ENCODE results near the gene ESYT1.

ESYT1 gene

DNA sequence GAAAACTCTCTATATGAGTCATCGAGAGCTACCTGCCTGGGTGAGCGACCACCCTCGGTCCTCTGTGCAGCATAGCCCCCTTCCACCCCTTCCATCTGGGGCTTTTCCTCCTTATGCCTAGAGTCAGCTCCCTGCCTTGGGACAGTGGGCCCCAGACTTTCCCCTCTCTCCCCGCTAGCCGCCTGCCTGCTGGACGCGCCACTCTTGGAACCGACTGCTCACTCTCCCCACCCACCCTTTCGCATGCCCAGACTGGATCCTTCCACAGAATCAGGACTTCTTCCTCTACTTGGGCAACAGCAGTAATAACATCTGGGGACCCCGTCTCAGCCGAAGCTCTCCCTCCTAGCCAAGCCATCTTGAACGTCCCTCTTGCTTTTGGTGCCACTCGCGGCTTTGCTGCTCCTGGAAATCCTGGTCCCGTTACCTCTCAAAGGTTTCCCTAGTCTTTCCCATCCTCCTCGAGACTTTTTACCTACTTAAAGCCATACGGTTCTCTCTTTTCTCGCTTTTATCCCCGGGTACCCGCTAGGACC, 671 bp downstream of the ESYT1 start:
- no peak for DNase-seq (ENCODE audit: low read depth, low spot score)

DNA sequence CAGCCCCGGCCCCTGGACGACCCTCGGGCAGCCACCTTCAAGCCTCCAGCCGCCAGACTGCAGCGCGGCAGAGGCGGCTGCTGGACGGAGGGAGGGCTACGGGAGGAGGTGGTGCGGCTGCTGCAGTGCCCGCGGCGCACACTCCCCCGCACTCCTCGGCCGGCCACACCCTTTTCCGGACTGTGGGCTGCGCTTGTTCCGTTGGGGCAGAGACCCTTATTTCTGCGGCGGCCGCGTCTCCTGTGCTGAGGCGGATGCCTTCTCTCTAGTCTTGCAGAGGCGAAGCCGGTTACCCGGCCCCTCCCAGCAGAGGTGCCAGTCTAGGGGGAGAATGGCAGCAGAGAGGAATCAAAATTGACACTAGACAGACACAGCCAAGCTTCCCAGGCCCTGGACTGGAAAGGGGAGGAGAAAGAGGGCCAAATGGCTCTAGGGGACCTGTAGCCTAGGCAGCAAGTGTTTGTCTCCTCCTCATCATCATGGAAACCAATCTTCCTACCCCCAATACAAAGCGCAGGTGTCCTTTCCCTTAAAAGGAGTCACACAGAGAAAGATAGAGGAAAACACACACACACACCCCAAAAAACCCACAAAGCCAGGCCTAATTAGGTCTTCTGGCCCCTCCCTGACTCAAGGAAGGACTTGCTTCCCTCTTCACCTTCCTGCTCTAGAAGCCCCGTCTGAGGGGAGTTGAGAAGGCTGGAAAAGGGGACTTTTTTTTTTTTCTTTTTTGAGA, 1.3 kb downstream of the ESYT1 start:
- no peak for DNase-seq (ENCODE audit: low read depth, low spot score)

DNA sequence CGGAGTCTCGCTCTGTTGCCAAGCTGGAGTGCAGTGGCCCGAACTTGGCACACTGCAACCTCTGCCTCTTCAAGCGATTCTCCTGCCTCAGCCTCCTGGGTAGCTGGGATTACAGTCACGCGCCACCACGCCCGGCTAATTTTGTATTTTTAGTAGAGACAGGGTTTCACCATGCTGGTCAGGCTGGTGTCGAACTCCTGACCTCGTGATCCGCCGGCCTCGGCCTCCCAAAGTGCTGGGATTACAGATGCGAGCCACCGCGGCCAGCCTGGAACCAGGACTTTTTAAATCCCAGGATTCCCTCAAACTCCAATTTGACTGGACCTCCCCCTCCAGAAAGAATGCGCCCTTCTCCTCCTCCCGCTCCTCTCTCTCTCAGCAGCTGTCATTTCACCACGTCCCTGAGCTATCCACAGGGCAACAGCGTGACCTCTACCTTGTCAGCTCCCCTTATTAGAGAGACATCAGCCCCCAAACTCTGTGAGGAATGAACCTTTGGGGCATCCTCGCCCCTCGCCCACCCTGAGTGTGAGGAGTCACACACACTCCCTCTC, 2.0 kb downstream of the ESYT1 start:
- no peak for DNase-seq (ENCODE audit: low read depth, low spot score)

DNA sequence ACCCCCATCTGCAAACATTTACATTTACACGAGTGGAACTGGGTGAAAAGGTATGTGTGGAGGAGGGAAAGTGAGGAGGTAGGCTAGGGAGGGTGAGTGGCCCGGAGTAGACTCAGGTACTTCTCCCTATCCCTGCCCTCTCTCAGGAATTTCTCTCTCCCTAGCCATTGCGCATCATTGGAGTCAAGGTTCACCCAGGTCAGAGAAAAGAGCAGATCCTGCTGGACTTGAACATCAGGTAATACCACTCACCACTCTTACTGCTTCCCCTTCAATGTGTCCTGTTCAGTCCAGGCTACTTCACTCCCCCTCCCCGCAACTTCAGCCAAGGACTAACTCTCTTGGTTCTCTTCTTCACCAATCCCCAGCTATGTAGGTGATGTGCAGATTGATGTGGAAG, 2.8 kb downstream of the ESYT1 start:
- DNase-seq (ENCODE audit: low read depth, low spot score) = no peak

DNA sequence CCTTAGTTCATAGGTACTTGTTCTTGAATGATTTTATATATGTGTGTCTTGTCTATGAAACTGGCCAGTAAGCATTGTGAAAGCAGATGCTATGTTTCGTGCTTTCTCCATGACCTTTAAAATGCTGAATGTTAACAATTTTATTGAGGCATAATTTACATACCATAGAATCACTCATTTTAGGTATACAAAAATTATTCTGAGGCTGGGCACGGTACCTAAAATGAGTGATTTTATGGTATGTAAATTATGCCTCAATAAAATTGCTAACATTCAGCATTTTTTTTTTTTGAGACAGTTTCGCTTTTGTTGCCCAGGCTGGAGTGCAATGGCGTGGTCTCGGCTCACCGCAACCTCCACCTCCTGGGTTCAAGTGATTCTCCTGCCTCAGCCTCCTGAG, 6.8 kb downstream of the ESYT1 start:
- no peak for DNase-seq (ENCODE audit: low read depth, low spot score)

DNA sequence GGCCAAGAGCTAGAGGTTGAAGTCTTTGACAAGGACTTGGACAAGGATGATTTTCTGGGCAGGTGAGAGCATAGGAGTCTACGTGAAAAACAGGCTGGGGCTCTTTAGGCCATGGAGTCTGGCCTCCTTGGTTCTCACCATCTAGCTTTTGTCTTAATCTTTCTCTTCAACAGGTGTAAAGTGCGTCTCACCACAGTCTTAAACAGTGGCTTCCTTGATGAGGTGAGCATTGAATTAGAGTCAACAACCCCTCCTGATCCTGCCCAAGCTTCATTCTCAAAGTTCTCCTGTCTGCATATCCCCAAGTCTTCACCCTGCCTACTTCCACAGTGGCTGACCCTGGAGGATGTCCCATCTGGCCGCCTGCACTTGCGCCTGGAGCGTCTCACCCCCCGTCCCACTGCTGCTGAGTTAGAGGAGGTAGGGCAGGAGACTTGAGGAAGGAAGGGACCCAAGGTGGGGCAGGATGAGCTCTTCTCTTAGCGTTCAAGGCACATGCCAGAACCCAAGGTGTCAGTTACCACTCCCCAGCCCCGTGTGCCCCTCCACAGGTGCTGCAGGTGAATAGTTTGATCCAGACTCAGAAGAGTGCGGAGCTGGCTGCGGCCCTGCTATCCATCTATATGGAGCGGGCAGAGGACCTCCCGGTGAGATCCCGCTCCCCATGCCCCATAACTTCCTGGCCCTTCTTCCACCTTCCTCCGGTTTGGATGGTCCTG, 9.9 kb downstream of the ESYT1 start:
- DNase-seq (ENCODE audit: low read depth, low spot score) = no peak

DNA sequence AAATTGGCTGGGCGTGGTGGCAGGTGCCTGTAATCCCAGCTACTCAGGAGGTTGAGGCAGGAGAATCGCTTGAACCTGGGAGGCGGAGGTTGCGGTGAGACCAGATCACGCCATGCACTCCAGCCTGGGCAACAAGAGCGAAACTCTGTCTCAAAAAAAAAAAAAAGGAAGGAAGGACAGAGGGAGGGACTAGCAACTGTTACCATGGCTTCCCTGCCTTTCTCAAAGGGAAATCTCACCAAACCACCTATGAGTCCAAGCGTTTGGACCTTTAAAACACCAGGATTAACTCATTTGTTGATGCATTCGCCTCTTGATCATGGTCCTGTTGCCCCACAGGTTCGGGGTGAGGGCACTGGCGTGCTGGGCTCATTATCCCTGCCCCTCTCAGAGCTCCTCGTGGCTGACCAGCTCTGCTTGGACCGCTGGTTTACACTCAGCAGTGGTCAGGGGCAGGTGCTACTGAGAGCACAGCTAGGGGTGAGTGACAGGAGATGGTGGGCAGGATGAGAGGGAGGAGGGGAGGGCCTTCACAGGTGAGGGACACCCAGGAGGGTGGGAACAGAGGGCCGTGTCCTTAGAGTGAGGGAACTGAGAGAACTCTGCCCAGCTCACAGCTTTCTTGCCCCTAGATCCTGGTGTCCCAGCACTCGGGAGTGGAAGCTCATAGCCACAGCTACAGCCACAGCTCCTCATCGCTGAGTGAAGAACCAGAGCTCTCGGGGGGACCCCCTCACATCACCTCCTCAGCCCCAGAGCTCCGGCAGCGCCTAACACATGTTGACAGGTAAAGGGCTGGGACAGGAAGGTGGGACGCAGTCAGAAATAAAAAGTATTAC, 14.1 kb downstream of the ESYT1 start:
- DNase-seq (ENCODE audit: low read depth, low spot score) = no peak

DNA sequence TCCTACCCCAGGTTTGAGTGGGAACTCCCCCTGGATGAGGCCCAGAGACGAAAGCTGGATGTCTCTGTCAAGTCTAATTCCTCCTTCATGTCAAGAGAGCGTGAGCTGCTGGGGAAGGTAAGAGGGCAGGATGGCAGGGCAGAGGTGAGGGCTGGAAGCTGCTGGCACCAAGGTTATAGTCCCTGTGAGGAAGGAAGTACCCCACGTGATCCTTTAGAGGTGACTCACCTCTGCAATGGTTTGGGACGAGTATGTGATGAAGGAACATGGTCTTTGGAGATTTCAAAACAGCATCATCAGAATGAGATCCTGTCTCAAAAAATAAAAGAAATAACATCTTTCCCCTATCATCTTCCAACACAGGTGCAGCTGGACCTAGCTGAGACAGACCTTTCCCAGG, 15.2 kb downstream of the ESYT1 start:
- no peak for DNase-seq (ENCODE audit: low read depth, low spot score)

DNA sequence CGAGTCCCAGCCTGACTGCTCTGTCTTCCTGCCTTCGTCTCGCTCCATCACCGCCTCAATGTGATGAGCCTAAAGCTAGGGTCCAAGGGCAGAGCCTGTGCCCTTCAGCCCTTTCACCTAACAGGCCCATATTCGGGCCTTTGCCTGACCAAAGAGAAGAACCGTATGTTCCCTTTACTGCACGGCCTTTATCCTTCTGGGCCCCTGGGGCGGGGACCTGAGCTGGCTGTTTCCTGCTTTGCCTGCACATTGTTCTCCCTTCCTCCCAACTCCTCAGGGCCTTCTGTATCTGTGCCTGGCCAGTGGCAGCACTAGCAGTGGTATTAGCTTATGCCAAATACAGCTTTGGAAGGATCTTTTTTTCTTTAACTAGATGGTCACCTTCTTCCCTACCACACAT, 15.8 kb downstream of the ESYT1 start:
- no peak for DNase-seq (ENCODE audit: low read depth, low spot score)

DNA sequence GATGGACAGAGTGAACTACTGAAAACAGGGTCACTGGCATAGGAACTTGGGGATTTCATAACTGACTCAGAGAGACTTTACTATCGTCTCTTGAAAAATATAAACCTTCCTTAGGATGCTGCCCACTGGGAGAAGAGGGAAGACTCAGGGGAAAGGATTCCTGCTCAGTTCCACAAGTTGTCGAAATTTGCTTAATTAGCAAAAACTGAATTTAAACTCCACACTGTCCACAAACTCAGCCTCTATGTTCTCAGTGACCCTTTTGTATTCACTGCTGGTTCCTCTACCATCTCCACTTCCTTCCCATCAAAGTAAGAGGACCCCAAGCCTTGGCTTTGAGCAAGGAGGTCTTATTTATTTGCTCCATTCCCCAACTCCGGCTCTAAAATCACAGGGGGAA, 17.1 kb downstream of the ESYT1 start:
- no peak for DNase-seq (ENCODE audit: low read depth, low spot score)

DNA sequence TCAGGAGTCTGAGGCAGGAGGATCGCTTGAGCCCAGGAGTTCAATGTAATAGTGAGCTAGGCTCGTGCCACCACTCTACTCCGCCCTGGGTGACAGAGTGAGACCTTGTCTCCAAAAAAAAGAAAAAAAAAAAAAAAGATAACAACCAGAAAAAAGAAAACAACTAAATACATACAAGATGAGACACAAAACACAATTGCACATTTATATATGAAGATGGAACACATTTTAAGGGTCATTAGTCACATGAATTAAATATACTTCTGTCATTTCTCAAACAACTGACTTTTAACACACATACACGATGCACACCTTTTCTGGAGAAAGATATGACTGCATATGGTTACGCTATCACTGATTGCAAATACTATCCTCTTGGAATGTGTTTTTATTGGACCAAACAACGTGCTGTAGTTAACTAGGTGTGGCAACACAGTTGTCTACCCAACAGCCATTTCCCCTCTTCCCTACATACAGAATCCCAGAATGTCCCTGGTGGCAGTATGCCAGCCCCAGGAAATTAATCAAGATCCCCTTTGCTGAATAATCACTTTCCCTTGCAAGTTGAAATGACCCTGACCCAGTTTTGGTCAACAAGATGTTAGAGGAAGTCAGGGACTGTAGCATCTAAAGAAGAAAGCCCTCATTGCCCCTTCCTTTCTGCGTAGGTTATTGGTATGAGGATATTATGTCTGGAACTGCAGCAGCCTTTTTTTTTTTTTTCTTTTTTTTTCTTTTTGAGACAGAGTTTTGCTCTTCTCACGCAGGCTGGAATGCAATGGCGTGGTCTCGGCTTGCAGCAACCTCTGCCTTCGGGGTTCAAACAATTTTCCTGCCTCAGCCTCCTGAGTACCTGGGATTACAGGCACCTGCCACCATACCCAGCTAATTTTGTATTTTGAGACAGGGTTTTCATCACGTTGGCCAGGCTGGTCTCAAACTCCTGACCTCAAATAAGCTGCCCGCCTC, 18.7 kb downstream of the ESYT1 start:
- no peak for DNase-seq (ENCODE audit: low read depth, low spot score)

DNA sequence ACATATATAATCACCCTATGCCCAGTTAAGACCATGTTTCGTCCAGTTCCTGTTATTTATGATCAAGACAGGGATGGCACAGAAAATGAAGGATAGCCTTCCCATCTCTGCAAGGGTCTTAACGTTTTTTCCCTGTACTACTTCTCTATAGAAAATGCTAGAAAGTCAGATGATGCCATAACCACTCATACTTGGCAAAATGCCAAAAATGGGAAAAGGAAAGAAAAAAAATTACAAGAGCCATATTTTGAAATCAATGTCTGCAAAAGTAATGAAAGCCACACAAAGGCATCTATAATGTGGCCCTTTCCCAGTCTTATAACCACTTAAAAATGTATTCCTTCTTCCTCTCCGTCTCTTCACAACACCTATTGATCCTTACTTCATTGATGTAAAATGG, 22.5 kb downstream of the ESYT1 start:
- DNase-seq (ENCODE audit: low read depth, low spot score) = no peak

DNA sequence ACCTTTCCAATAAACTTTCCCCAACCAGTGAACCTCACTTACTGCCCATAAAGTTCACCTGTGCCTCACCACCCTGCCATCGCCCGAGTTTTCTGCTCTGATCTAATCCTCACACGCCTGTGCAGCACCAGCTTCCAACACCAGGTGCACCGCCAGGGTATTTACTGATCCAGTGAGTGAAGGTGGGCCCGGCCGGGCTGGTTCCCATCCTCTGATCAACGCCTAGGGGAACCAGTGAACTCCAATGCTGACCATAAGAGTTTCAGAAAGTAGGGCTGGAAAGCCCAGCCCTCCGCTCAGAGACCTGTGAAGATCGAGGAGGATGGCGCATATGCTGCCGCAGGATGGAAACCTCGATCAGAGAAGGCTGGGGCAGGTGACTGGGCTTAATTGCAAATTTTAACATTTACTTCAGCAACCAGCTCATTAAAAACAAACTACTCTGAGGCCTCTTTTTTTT, 23.6 kb downstream of the ESYT1 start:
- DNase-seq (ENCODE audit: low read depth, low spot score) = no peak

DNA sequence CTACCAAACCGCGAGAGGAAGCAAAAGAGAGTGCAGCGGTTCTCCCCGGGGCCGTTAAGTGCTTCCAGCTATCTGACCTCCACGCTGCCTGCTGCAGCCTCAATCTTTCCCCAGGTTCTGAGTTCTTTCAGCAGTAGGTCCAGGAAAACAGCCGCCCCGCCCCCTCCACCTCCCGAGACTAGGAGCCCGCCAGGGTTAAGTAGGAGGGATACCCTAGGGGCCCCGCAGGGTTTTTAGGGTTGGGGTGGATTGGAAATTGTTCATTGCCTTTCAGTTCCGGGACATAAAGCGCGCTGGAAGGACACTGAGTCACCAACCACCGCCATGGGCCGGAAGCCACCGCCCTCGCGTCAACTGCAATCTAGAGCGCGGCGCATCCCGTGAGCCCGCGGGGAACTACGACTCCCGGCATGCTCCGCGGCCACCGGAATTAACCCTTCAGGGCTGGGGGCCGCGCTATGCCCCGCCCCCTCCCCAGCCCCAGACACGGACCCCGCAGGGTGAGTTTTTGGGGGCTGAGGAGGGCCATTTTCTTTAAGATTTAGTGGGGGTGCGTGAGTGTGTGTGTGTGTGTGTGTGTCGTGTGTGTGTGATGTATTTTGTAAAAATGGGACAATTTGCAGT, 24.2 kb downstream of the ESYT1 start, which contains the start of gene MYL6B:
TSS of gene MYL6B (plus strand) at position 456 of the 624 bp plus-strand sequence. CDS start 1,332 bp downstream, outside the sequence.
- DNase-seq (ENCODE audit: low read depth, low spot score) = peak; percentile 65

DNA sequence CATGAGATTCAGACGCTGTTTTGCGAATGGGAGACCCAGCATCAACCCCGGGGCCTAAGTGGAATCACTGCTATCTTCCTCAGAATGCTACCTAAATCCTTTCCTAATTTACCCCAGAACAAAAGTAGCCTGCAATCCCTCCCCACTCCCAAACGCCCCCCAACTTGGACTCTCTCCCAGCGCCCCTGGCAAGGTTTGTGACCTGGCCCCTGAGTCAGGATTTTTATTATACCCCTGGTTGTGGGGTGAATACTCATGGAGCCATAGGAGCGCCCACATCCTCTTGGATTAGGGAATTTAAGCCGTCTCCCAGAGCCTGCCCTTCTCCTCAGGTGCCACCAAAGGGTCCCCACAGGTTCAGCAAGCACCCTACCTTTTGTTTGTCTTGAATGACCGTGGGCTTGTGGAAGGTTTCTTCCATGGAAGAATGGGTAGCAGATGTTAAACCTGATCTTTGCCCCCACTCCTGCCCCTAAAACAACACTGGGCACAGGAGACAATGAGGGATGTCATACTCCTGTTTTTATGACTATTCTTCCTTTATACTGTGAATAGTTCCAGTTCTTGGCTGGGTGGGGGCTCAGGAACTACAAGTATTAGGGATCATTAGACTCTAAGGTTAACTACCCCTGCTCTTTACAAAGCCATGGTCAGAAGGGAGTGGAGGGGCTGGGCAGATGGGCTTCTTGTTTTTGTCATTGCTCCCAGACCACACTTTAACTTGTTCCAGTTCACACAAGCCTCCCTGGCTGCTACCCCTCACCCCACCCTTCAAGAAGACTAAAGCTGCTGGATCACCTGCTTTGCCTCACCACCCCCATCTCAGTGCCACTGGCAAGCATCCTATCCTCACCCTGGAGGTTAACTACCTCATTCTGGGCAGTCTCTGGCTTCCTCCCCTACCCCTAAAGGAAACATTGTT, 24.9 kb downstream of the ESYT1 start:
- DNase-seq (ENCODE audit: low read depth, low spot score) = no peak

DNA sequence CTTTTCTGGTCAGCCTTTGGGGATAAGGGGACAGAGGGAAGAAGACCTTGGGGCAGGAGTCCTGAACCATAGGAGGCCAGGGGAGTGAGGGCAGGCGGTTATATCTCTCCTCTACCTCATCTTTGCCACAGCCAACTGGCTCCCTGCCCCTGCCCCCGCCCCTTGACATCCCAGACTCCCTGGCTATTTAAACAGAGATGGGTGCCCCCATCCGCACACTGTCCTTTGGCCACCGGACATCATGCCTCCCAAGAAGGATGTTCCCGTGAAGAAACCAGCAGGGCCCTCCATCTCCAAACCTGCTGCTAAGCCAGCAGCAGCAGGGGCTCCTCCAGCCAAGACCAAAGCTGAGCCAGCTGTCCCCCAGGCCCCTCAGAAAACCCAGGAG, 25.6 kb downstream of the ESYT1 start:
- DNase-seq (ENCODE audit: low read depth, low spot score) = no peak

DNA sequence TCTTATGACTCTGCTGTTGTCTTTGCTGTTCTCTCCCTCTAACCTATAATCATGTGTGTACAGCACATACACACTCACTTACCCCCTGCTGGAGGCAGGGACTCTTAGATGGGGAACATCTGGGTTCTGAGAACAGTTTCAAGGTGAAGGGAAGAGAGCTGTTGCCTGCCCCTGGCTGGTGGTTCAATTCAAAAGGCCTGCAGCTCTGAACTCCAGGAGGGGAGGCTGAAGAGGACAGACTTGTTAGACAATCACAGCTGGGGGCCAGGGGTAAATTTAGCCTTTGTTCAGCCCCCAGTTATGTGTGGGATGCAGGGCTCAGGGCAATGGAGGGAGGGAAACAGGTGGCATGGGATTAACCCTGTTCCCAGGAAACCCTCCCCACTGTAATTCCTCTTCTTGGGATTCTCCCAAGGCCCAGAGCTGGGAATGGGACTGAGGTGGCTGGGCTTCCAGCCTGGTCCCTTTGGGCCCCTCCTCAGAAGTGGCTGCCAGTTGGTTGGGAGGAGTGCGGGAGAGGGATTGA, 26.2 kb downstream of the ESYT1 start:
- DNase-seq (ENCODE audit: low read depth, low spot score) = no peak

DNA sequence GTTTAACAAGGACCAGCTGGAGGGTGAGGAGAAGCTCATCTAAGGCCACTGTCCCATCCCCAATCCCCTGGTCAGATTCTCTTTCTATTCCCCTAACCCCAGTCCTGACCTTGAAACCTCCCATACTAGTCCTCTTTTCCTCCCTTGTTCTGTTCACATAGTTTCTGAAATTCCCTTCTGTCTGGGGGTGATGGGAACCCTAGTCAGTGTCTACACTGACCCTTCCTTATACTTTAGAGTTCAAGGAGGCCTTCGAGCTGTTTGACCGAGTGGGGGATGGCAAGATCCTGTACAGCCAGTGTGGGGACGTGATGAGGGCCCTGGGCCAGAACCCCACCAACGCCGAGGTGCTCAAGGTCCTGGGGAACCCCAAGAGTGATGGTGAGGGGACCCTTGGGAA, 26.8 kb downstream of the ESYT1 start:
- no peak for DNase-seq (ENCODE audit: low read depth, low spot score)
